Hypothalamus (tissue), 51 donors: ENCODE results near the gene ELK4.

Experiments
- DNase-seq, 51 donors: peaks; one replicate each; lab custom pipeline; 2025; lab: John Stamatoyannopoulos, UW

The ELK4 gene

GRCh38 chr1:205631010-205631767, 622 bp downstream of the ELK4 start:
- peak in 46 of 51 donors; percentile 8 to 79 (median 46) for DNase-seq

GRCh38 chr1:205630651-205631009, 1.2 kb downstream of the ELK4 start:
- DNase-seq: no peak

GRCh38 chr1:205630241-205630640, 1.6 kb downstream of the ELK4 start:
- DNase-seq: no peak

GRCh38 chr1:205629751-205630150, 2.1 kb downstream of the ELK4 start:
- DNase-seq: no peak

- DNase-seq: no peak
These were observed 3.9 kb downstream of the ELK4 start for GRCh38 chr1:205627956-205628355.

GRCh38 chr1:205626216-205626615, 5.6 kb downstream of the ELK4 start:
- DNase-seq: peak in 1 of 51 donors; percentile 11

GRCh38 chr1:205623646-205624045, 8.2 kb downstream of the ELK4 start:
- DNase-seq: no peak

GRCh38 chr1:205620269-205620668, 11.5 kb downstream of the ELK4 start:
- no peak for DNase-seq

- DNase-seq: no peak
These were observed 12.4 kb downstream of the ELK4 start for GRCh38 chr1:205619376-205619775.

- no peak for DNase-seq
These were observed 15.1 kb downstream of the ELK4 start for GRCh38 chr1:205616563-205617293.

GRCh38 chr1:205615789-205616188, 16.0 kb downstream of the ELK4 start:
- no peak for DNase-seq

- DNase-seq: no peak
These were observed 17.9 kb downstream of the ELK4 start for GRCh38 chr1:205613854-205614412.

- DNase-seq: no peak
These were observed 19.3 kb downstream of the ELK4 start for GRCh38 chr1:205612556-205612955.

- DNase-seq: no peak
These were observed 19.7 kb downstream of the ELK4 start for GRCh38 chr1:205612104-205612503.

- no peak for DNase-seq
These were observed 20.8 kb downstream of the ELK4 start for GRCh38 chr1:205610901-205611466.

- DNase-seq: no peak
These were observed 21.8 kb downstream of the ELK4 start for GRCh38 chr1:205610036-205610435.

GRCh38 chr1:205604825-205605505, 26.8 kb downstream of the ELK4 start:
- DNase-seq: no peak

- DNase-seq: no peak
These were observed 27.8 kb downstream of the ELK4 start for GRCh38 chr1:205604059-205604458.

- DNase-seq: no peak
These were observed 30.6 kb downstream of the ELK4 start for GRCh38 chr1:205601205-205601604.

- DNase-seq: no peak
These were observed 31.7 kb downstream of the ELK4 start for GRCh38 chr1:205600085-205600484.

GRCh38 chr1:205599669-205600042, 32.2 kb downstream of the ELK4 start:
- DNase-seq: no peak
